Activated T-helper 1 cell treated with anti-CD3 and anti-CD28 coated beads, Interleukin-12 subunit alpha, Interleukin-12 subunit beta, Interleukin-2, Interleukin-4 antibody, amounts not matched to agents 30 ng/mL and 10 ng/mL and 1 ng/mL, durations not matched to agents 14 hours and 24 hours and 36 hours (primary cell): ENCODE measurements around the gene DOCK4. TPM values are rescaled to one million over a fixed set of nuclear protein-coding genes. Genes with fewer than 3 reads are reported as not detected.

Experiments used
- DNase-seq: peaks from one replicate; pipeline ENCODE4 v3.0.0; 2021; ENCODE audit warnings: low spot score
- H3K27ac Mint-ChIP-seq: one replicate; pipeline ENCODE4 v1.8.0; 2021; ENCODE audit warnings: mild to moderate bottlenecking, mixed read lengths
- H3K27me3 Mint-ChIP-seq: one replicate; pipeline ENCODE4 v1.8.0; 2022; ENCODE audit warnings: mild to moderate bottlenecking, moderate library complexity, mixed read lengths; ENCODE audit not compliant: insufficient read depth
- H3K36me3 Mint-ChIP-seq: one replicate; pipeline ENCODE4 v1.8.0; 2021; ENCODE audit warnings: low read depth, mixed read lengths
- H3K4me1 Mint-ChIP-seq: one replicate; pipeline ENCODE4 v1.8.0; 2021; ENCODE audit warnings: low read depth, mixed read lengths
- H3K4me3 Mint-ChIP-seq: one replicate; pipeline ENCODE4 v1.8.0; 2021; ENCODE audit warnings: mild to moderate bottlenecking, moderate library complexity, mixed read lengths
- H3K9me3 Mint-ChIP-seq: one replicate; pipeline ENCODE4 v1.8.0; 2021; ENCODE audit warnings: mixed read lengths
- intact Hi-C: fragments of 100-400 bp; cut with micrococcal nuclease; formaldehyde crosslinking; loops from one replicate; pipeline ENCODE4 v1.15.1; 2024
- total RNA-seq: library from RNA; stranded (reverse); gene quantifications from 2 replicates; pipeline ENCODE4 v1.2.3, GENCODE V29; 2022

Gene DOCK4
- total RNA-seq, 1 donor from 2014 or later = 0.31 TPM

GRCh38 chr7:112195717-112196116 is 10.5 kb downstream of the DOCK4 start:
- H3K4me3 Mint-ChIP-seq = no peak overlapping the region
- no peaks in the 10 kb centered on the region for H3K9me3 Mint-ChIP-seq
- intact Hi-C loops = no loop called here
- H3K27me3 Mint-ChIP-seq = peaks cover 20% of the 10 kb centered on the region
- H3K27ac Mint-ChIP-seq = no peak overlapping the region
- DNase-seq = no peak
- no peaks in the 10 kb centered on the region for H3K4me1 Mint-ChIP-seq
- H3K36me3 Mint-ChIP-seq = no peaks in the 10 kb centered on the region

- DNase-seq = no peak
- H3K27me3 Mint-ChIP-seq = peaks cover 19% of the 10 kb centered on the region
- H3K4me1 Mint-ChIP-seq = no peaks in the 10 kb centered on the region
- H3K9me3 Mint-ChIP-seq = no peaks in the 10 kb centered on the region
- no peaks in the 10 kb centered on the region for H3K36me3 Mint-ChIP-seq
- no peak overlapping the region for H3K27ac Mint-ChIP-seq
- intact Hi-C loops = no loop called here
- H3K4me3 Mint-ChIP-seq = no peak overlapping the region
These were observed 12.2 kb downstream of the DOCK4 start for GRCh38 chr7:112193915-112194502.

GRCh38 chr7:112192236-112193154 is 13.7 kb downstream of the DOCK4 start:
- H3K36me3 Mint-ChIP-seq = no peaks in the 10 kb centered on the region
- H3K9me3 Mint-ChIP-seq = no peaks in the 10 kb centered on the region
- H3K4me1 Mint-ChIP-seq = no peaks in the 10 kb centered on the region
- DNase-seq = no peak
- H3K27me3 Mint-ChIP-seq = peaks cover 19% of the 10 kb centered on the region
- H3K27ac Mint-ChIP-seq = no peak overlapping the region
- no peak overlapping the region for H3K4me3 Mint-ChIP-seq
- intact Hi-C loops = no loop called here

- intact Hi-C loops = no loop called here
- no peak for DNase-seq
- no peak overlapping the region for H3K27ac Mint-ChIP-seq
- peaks cover 11% of the 10 kb centered on the region for H3K27me3 Mint-ChIP-seq
- H3K4me1 Mint-ChIP-seq = no peaks in the 10 kb centered on the region
- no peak overlapping the region for H3K4me3 Mint-ChIP-seq
- no peaks in the 10 kb centered on the region for H3K36me3 Mint-ChIP-seq
- no peaks in the 10 kb centered on the region for H3K9me3 Mint-ChIP-seq
These were observed 16.1 kb downstream of the DOCK4 start for GRCh38 chr7:112190120-112190519.

- intact Hi-C loops = no loop called here
- no peaks in the 10 kb centered on the region for H3K4me1 Mint-ChIP-seq
- DNase-seq = no peak
- H3K27ac Mint-ChIP-seq = no peak overlapping the region
- no peaks in the 10 kb centered on the region for H3K9me3 Mint-ChIP-seq
- peaks cover 11% of the 10 kb centered on the region for H3K27me3 Mint-ChIP-seq
- H3K36me3 Mint-ChIP-seq = no peaks in the 10 kb centered on the region
- H3K4me3 Mint-ChIP-seq = no peak overlapping the region
These were observed 16.5 kb downstream of the DOCK4 start for GRCh38 chr7:112189691-112190090.

GRCh38 chr7:112188257-112188656 is 17.9 kb downstream of the DOCK4 start:
- no peak for DNase-seq
- no peaks in the 10 kb centered on the region for H3K36me3 Mint-ChIP-seq
- H3K4me3 Mint-ChIP-seq = no peak overlapping the region
- intact Hi-C loops = no loop called here
- peaks cover 11% of the 10 kb centered on the region for H3K27me3 Mint-ChIP-seq
- H3K4me1 Mint-ChIP-seq = no peaks in the 10 kb centered on the region
- no peak overlapping the region for H3K27ac Mint-ChIP-seq
- no peaks in the 10 kb centered on the region for H3K9me3 Mint-ChIP-seq

GRCh38 chr7:112186300-112186699 is 19.9 kb downstream of the DOCK4 start:
- no peaks in the 10 kb centered on the region for H3K9me3 Mint-ChIP-seq
- no peaks in the 10 kb centered on the region for H3K36me3 Mint-ChIP-seq
- no peak overlapping the region for H3K27ac Mint-ChIP-seq
- H3K4me3 Mint-ChIP-seq = no peak overlapping the region
- no peaks in the 10 kb centered on the region for H3K4me1 Mint-ChIP-seq
- DNase-seq = no peak
- intact Hi-C loops = no loop called here
- H3K27me3 Mint-ChIP-seq = peaks cover 11% of the 10 kb centered on the region

- no peak for DNase-seq
- Mint-ChIP-seq H3K27ac (no peak overlapping the region), H3K4me3 (no peak overlapping the region), H3K27me3 (peaks cover 13% of the 10 kb centered on the region), H3K36me3 (no peaks in the 10 kb centered on the region), H3K9me3 (no peaks in the 10 kb centered on the region), H3K4me1 (no peaks in the 10 kb centered on the region)
- intact Hi-C loops = no loop called here
These were observed 21.0 kb downstream of the DOCK4 start for GRCh38 chr7:112185005-112185834.

- no peak overlapping the region for H3K4me3 Mint-ChIP-seq
- H3K27ac Mint-ChIP-seq = no peak overlapping the region
- no peaks in the 10 kb centered on the region for H3K4me1 Mint-ChIP-seq
- no peak for DNase-seq
- intact Hi-C loops = no loop called here
- peaks cover 13% of the 10 kb centered on the region for H3K27me3 Mint-ChIP-seq
- no peaks in the 10 kb centered on the region for H3K9me3 Mint-ChIP-seq
- H3K36me3 Mint-ChIP-seq = no peaks in the 10 kb centered on the region
These were observed 21.7 kb downstream of the DOCK4 start for GRCh38 chr7:112184455-112184854.

- Mint-ChIP-seq H3K4me3 (no peak overlapping the region), H3K9me3 (no peaks in the 10 kb centered on the region), H3K27ac (no peak overlapping the region), H3K4me1 (no peaks in the 10 kb centered on the region), H3K27me3 (peaks cover 9% of the 10 kb centered on the region), H3K36me3 (no peaks in the 10 kb centered on the region)
- DNase-seq = no peak
- intact Hi-C loops = no loop called here
These were observed 22.9 kb downstream of the DOCK4 start for GRCh38 chr7:112183266-112183665.

- no peaks in the 10 kb centered on the region for H3K4me1 Mint-ChIP-seq
- no peak overlapping the region for H3K4me3 Mint-ChIP-seq
- intact Hi-C loops = no loop called here
- no peak for DNase-seq
- H3K27ac Mint-ChIP-seq = no peak overlapping the region
- peaks cover 12% of the 10 kb centered on the region for H3K27me3 Mint-ChIP-seq
- no peaks in the 10 kb centered on the region for H3K36me3 Mint-ChIP-seq
- H3K9me3 Mint-ChIP-seq = no peaks in the 10 kb centered on the region
These were observed 23.4 kb downstream of the DOCK4 start for GRCh38 chr7:112182749-112183148.

GRCh38 chr7:112180223-112180622 is 26.0 kb downstream of the DOCK4 start:
- DNase-seq = no peak
- Mint-ChIP-seq H3K36me3 (no peaks in the 10 kb centered on the region), H3K9me3 (no peaks in the 10 kb centered on the region), H3K4me1 (no peaks in the 10 kb centered on the region), H3K27me3 (peaks cover 12% of the 10 kb centered on the region), H3K27ac (no peak overlapping the region), H3K4me3 (no peak overlapping the region)
- intact Hi-C loops = no loop called here
